SK-N-SH (cell line): Measurements from ENCODE around the gene SPOCK1. TPM values are rescaled to one million over a fixed set of nuclear protein-coding genes. Genes with fewer than 3 reads are reported as not detected.

Experiments
- CTCF ChIA-PET: fragments of 300-600, 350-600 bp; formaldehyde crosslinking; extraction: SDS; loops from one replicate; lab custom pipeline; 2021; lab: Yijun Ruan, JAX
- POLR2A ChIA-PET: fragments of 350-600 bp; sonication (Branson Sonifier 250); formaldehyde crosslinking; extraction: SDS; loops from one replicate; lab custom pipeline; 2020; ENCODE audit warnings: antibody characterized with exemption, inconsistent platforms; lab: Yijun Ruan, JAX
- DNase-seq: peaks from one replicate; pipeline ENCODE4 v3.0.0; 2012
- H2AFZ ChIP-seq: fragments of 200-600 bp; sonication (generic); 2 replicates; pipeline ENCODE4 v1.8.1; 2016; ENCODE audit warnings: antibody characterized with exemption, mild to moderate bottlenecking, low read depth
- H3F3A ChIP-seq: fragments of 200-600 bp; sonication (generic); replicated peaks from 2 replicates; pipeline ENCODE3; 2016; ENCODE audit warnings: antibody characterized with exemption, mild to moderate bottlenecking; ENCODE audit not compliant: insufficient read depth
- H3K27ac ChIP-seq, 2 experiments: fragments of 200-500 bp in 1 of 2; fragments of 200-600 bp in 1 of 2; sonication (Bioruptor generic) in 1 of 2; sonication (generic), shearing (Covaris generic) in 1 of 2; 2 replicates each; pipeline versions ENCODE4 v1.5.1 to v1.6.1; 2014 to 2016; ENCODE audit warnings: low read depth in 2 of 2, inconsistent platforms in 1 of 2, low read length in 1 of 2, mild to moderate bottlenecking in 1 of 2, mixed read lengths in 1 of 2
- H3K27me3 ChIP-seq: fragments of 200-600 bp; sonication (generic), shearing (Covaris generic); 2 replicates; pipeline ENCODE4 v1.6.1; 2016; ENCODE audit warnings: mixed run types; ENCODE audit not compliant: insufficient read depth
- H3K36me3 ChIP-seq, 2 experiments: fragments of 200-500 bp in 1 of 2; fragments of 200-600 bp in 1 of 2; sonication (Bioruptor generic) in 1 of 2; sonication (generic) in 1 of 2; replicated peaks in 1 of 2; 2 replicates each; pipeline versions ENCODE3 to v1.5.1; 2014 to 2016; ENCODE audit warnings: low read length in 1 of 2, mild to moderate bottlenecking in 1 of 2; ENCODE audit not compliant: insufficient read depth in 2 of 2, control insufficient read depth in 1 of 2
- H3K4me1 ChIP-seq, 2 experiments: fragments of 200-500 bp in 1 of 2; fragments of 200-600 bp in 1 of 2; sonication (Bioruptor generic) in 1 of 2; sonication (generic), shearing (Covaris generic) in 1 of 2; 2 replicates each; pipeline versions ENCODE4 v1.5.1 to v1.6.1; 2014 to 2016; ENCODE audit warnings: low read depth in 1 of 2, low read length in 1 of 2, mixed run types in 1 of 2; ENCODE audit not compliant: insufficient read depth in 2 of 2, control insufficient read depth in 1 of 2
- H3K4me2 ChIP-seq: fragments of 200-600 bp; sonication (generic), shearing (Covaris generic); 2 replicates; pipeline ENCODE4 v1.6.1; 2017; ENCODE audit warnings: mixed run types
- H3K4me3 ChIP-seq, 2 experiments: fragments of 200-500 bp in 1 of 2; fragments of 200-600 bp in 1 of 2; sonication (Bioruptor generic) in 1 of 2; sonication (generic), shearing (Covaris generic) in 1 of 2; 2 replicates each; pipeline versions ENCODE4 v1.5.1 to v1.8.1; 2014 to 2016; ENCODE audit warnings: low read depth in 2 of 2, inconsistent platforms in 1 of 2, low read length in 1 of 2, mild to moderate bottlenecking in 1 of 2, mixed read lengths in 1 of 2, moderate library complexity in 1 of 2
- H3K79me2 ChIP-seq: fragments of 200-600 bp; sonication (generic); 2 replicates; pipeline ENCODE4 v1.8.1; 2017; ENCODE audit warnings: mild to moderate bottlenecking; ENCODE audit not compliant: insufficient read depth
- H3K9ac ChIP-seq: fragments of 200-600 bp; sonication (generic); 2 replicates; pipeline ENCODE4 v1.6.1; 2017; ENCODE audit warnings: mixed run types
- H3K9me2 ChIP-seq: fragments of 200-600 bp; sonication (generic); 2 replicates; pipeline ENCODE4 v1.6.1; 2017; ENCODE audit warnings: mixed run types
- H3K9me3 ChIP-seq: fragments of 200-600 bp; sonication (generic); 2 replicates; pipeline ENCODE4 v1.6.1; 2017; ENCODE audit warnings: mixed run types, mild to moderate bottlenecking, moderate library complexity
- H4K20me1 ChIP-seq: fragments of 200-600 bp; sonication (generic); 2 replicates; pipeline ENCODE4 v1.6.1; 2017; ENCODE audit warnings: mild to moderate bottlenecking, mixed run types; ENCODE audit not compliant: insufficient read depth
- CHD2 ChIP-seq: fragments of 150-350 bp; IDR thresholded peaks from 2 replicates; pipeline ENCODE4 v1.6.1; 2018; ENCODE audit warnings: low read length; ENCODE audit not compliant: partially characterized antibody
- CTCF ChIP-seq: fragments of 200-600 bp; sonication (generic); IDR thresholded peaks from 2 replicates; pipeline ENCODE4 v1.6.1; 2017; ENCODE audit warnings: antibody characterized with exemption, mild to moderate bottlenecking, moderate library complexity
- EP300 ChIP-seq, 2 experiments: IDR thresholded peaks; 2 replicates each; pipeline versions ENCODE4 v1.4.0 to v1.6.1; 2012; ENCODE audit warnings: borderline replicate concordance in 1 of 2, low read depth in 1 of 2, low read length in 1 of 2
- FOSL2 ChIP-seq: IDR thresholded peaks from 2 replicates; pipeline ENCODE4 v1.4.0; 2012; ENCODE audit warnings: low read depth, mild to moderate bottlenecking, moderate library complexity, borderline replicate concordance
- FOXM1 ChIP-seq: IDR thresholded peaks from 2 replicates; pipeline ENCODE4 v1.4.0; 2012; ENCODE audit warnings: low read depth, mild to moderate bottlenecking
- GATA2 ChIP-seq: sonication (generic); formaldehyde crosslinking; IDR thresholded peaks from 2 replicates; pipeline ENCODE4 v1.5.0; 2020; ENCODE audit warnings: mild to moderate bottlenecking, missing genetic modification reagents
- IRF3 ChIP-seq: fragments of 150-350 bp; IDR thresholded peaks from 2 replicates; pipeline ENCODE4 v1.6.1; 2016; ENCODE audit warnings: mild to moderate bottlenecking, low read depth, low read length
- MEF2A ChIP-seq: IDR thresholded peaks from 2 replicates; pipeline ENCODE4 v1.4.0; 2012; ENCODE audit warnings: low read depth, borderline replicate concordance
- NFIC ChIP-seq: IDR thresholded peaks from 2 replicates; pipeline ENCODE4 v1.4.0; 2012; ENCODE audit warnings: borderline replicate concordance
- NRF1 ChIP-seq: IDR thresholded peaks from 2 replicates; pipeline ENCODE4 v1.6.1; 2012; ENCODE audit warnings: low read depth, mild to moderate bottlenecking, low read length
- POLR2AphosphoS5 ChIP-seq: IDR thresholded peaks from 2 replicates; pipeline ENCODE4 v1.6.1; 2012; ENCODE audit warnings: low read depth, low read length
- RFX5 ChIP-seq: IDR thresholded peaks from 2 replicates; pipeline ENCODE4 v1.6.1; 2012; ENCODE audit warnings: mild to moderate bottlenecking, improper control_type of control experiment, low read length
- RXRA ChIP-seq: IDR thresholded peaks from 2 replicates; pipeline ENCODE4 v1.4.0; 2012; ENCODE audit warnings: low read depth, mild to moderate bottlenecking, borderline replicate concordance
- SMC3 ChIP-seq: IDR thresholded peaks from 2 replicates; pipeline ENCODE4 v1.6.1; 2012; ENCODE audit warnings: low read depth, low read length, improper control_type of control experiment
- TAF1 ChIP-seq: IDR thresholded peaks from 2 replicates; pipeline ENCODE4 v1.6.1; 2012; ENCODE audit warnings: low read depth, mild to moderate bottlenecking, low read length, moderate library complexity, borderline replicate concordance
- TEAD4 ChIP-seq: IDR thresholded peaks from 2 replicates; pipeline ENCODE4 v1.4.0; 2012; ENCODE audit warnings: mild to moderate bottlenecking, borderline replicate concordance; ENCODE audit not compliant: insufficient read depth
- whole genome bisulfite sequencing: methylation state at CpG from one replicate; pipeline ENCODE4 v1.1.6; 2017; ENCODE audit warnings: low lambda C conversion rate; 5-methylcytosine and 5-hydroxymethylcytosine counted together
- polyA plus RNA-seq, 3 experiments: library from polyadenylated mRNA; depleted of rRNA; stranded (reverse); fragments of >200 nt; gene quantifications; 2 replicates each; pipeline ENCODE4 v1.2.3, GENCODE V29; 2012
- TF ChIP-seq, protein P1 (sequence below): fragments of 150-350 bp; IDR thresholded peaks from 2 replicates; pipeline ENCODE4 v1.6.1; 2017; ENCODE audit warnings: antibody characterized with exemption, low read length, low read depth, borderline replicate concordance

SPOCK1 gene
- polyA plus RNA-seq, 1 of the 3 experiments (the other 2 are of a cell fraction), result 11.3 TPM

- CTCF ChIA-PET, result no interaction called here
- H3K79me2 ChIP-seq, result no peaks in the 10 kb centered on the region
These were observed 364.1 kb downstream of the SPOCK1 start for GRCh38 chr5:137134920-137135532.

More at GRCh38 chr5:137134920-137135532, 364.1 kb downstream of the SPOCK1 start:
- Histone ChIP-seq H3F3A (peaks cover 3% of the 10 kb centered on the region), H3K27me3 (no peaks in the 10 kb centered on the region), H4K20me1 (no peaks in the 10 kb centered on the region), H3K9me2 (no peaks in the 10 kb centered on the region), H3K36me3 (no peaks in the 10 kb centered on the region), H3K4me2 (no peak overlapping the region), H3K27ac (no peak overlapping the region), H3K4me1 (peaks cover 0 to 14% of the 10 kb centered on the region in 2 experiments; a peak in 1 of 4 replicates), H3K4me3 (no peak overlapping the region), H3K9me3 (no peaks in the 10 kb centered on the region), H2AFZ (no peak overlapping the region)
- 61% methylated on average over 7 of the region's 7 CpGs for WGBS
- POLR2A ChIA-PET, result no interaction called here
- no peak for DNase-seq
- no peak for TF ChIP-seq FOSL2
- TF ChIP-seq FOXM1, result no peak
- no peak for TF ChIP-seq RFX5
- TF ChIP-seq IRF3, result no peak
- TF ChIP-seq, protein P1, sequence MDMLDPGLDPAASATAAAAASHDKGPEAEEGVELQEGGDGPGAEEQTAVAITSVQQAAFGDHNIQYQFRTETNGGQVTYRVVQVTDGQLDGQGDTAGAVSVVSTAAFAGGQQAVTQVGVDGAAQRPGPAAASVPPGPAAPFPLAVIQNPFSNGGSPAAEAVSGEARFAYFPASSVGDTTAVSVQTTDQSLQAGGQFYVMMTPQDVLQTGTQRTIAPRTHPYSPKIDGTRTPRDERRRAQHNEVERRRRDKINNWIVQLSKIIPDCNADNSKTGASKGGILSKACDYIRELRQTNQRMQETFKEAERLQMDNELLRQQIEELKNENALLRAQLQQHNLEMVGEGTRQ, result no peak
- TF ChIP-seq CHD2, result no peak
- TF ChIP-seq SMC3, result no peak
- no peak for TF ChIP-seq GATA2 (CRISPR knock-in tag)
- no peak for TF ChIP-seq CTCF
- no peak for TF ChIP-seq RXRA
- no peak for TF ChIP-seq MEF2A
- TF ChIP-seq POLR2AphosphoS5, result no peak
- no peak for TF ChIP-seq EP300 (IDR thresholded peaks at IDR 0.05; ENCODE audit: borderline replicate concordance in 1 of 2, low read depth in 1 of 2, low read length in 1 of 2)
- TF ChIP-seq TEAD4, result no peak
- TF ChIP-seq TAF1, result no peak
- no peak for TF ChIP-seq NFIC
- no peak for TF ChIP-seq NRF1
- TF ChIP-seq, all 33 proteins: peak for 0
- H3K9ac ChIP-seq, result no peak overlapping the region
